Activated CD4-positive, CD25-positive, alpha-beta regulatory T cell (primary cell): ENCODE measurements around the gene CCDC63.
A peak's percentile ranks its signal among the peaks of the same experiment; 100 is the strongest.

Experiments
- DNase-seq, 4 experiments: peaks; one replicate each; lab custom pipeline; 2025; lab: John Stamatoyannopoulos, UW

The CCDC63 gene

DNA sequence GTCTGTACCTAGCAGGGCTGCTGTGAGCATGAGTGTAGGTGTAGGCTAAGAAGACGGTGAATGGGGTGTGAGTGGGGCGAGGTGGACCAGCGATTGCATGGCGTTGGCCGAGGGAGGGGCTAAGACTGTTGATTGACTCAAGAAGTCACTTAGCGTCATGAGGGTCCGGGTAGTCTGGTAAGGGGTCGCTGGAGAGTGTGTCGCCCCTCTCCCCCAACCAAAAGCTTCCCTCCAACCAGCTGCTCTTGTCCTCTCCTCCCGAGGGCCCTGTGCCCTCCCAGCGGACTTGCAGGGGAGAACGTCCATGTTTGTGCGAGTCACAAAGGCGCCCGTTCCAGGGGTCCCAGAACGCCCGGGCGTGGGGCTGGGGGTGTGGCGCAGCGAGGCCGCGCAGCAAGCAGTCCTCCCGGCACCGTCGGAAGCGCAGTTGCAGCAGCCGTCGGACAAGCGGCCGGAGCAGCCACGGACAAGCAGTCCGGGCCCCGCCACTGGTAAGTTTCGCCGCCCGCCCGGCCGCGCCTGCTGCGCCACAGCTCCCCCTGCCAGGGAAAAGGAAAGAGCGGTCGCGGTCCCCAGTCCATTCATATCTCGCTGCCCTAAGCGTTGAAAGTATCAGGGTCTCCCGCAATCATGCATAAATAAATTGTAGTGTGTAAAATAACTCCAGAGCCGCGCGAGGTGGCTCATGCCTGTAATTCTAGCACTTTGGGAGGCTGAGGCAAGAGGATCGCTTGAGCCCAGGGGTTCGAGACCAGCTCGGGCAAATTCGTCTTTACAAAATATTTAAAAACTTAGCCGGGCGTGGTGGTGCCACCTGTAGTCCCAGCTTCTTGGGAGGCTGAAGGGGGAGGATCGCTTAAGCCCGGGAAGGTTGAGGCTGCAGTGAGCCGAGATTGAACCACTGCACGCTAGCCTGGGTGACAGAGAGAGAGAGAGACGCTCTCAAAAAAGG, at the start of gene CCDC63:
TSS of gene CCDC63 (plus strand) at position 373 of the 952 bp plus-strand sequence. CDS start 5,968 bp downstream, outside the sequence.
- DNase-seq: no peak

DNA sequence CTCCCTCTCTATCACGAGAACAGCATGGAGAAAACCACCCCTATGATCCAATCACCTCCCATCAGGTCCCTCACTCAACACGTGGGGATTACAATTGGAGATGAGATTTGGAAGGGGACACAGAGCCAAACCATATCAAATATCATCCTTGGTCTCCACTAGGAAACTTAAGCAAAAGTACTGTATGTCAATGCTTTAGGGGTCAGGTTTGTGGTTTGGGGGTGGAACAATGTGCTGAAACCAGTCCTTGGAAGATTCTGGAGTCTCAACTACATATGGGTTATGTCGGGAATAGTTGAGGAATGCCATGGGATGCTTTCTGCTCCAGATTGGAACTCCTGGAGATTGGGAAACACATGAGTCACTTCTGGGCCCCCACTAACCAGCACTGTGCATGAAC, 48.3 kb upstream of the CCDC63 start:
- DNase-seq: no peak

DNA sequence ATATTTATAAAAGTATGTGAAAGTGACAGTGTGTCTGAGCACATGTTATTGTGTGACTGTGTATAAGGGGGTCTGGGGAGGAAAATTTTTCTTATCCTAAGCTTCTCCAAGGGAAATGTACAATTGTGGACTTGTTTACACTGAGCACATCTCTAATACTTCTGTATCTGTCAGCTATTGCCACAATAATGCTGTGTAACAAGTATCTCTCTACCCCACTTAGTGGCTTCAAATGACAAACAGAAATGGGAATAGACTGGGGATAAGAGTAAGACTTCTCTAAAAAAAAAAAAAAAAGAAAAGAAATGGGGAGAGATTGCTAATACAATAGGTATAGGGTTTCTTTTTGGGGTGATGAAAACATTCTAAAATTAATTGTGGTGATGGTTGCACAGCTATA, 44.3 kb upstream of the CCDC63 start:
- DNase-seq: no peak

DNA sequence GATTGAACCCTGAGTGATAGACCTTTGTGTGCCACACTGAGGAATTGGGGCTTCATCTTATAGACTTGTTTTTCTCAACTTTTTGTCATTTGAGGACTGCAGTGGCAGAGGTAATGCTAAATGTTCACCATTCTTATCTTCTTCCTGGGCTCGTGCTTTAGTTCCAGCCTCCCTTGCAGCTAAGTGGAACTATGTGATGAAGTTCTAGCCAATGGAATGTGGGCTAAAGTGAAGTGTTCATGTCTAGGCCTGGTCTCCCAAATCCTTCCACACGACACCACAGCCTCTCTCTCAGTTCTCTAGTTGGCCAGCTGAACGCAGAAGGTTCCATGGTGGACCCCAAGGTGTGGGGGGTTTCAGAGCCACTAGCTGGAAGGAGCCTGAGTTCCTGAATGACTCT, 42.4 kb upstream of the CCDC63 start:
- no peak for DNase-seq

DNA sequence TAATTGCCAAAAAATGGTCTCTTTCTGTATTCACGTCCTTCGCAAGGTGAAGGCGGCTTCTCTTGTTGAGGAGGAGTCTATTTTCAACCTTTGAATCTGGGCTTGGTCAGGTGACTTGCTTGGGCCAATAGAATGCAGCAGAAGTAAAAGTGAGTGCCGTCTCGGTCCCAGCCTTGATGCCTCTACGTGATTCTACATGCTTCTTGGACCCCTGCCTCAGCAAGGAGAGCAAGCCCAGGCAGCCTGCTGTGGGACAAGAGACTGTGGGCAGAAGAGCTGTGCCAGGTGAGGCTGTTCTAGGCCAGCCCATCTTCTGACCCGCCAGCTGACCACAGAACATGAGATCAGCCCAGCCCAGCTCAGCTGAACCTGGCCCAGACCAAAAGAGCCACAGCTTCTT, 39.1 kb upstream of the CCDC63 start:
- DNase-seq: no peak

DNA sequence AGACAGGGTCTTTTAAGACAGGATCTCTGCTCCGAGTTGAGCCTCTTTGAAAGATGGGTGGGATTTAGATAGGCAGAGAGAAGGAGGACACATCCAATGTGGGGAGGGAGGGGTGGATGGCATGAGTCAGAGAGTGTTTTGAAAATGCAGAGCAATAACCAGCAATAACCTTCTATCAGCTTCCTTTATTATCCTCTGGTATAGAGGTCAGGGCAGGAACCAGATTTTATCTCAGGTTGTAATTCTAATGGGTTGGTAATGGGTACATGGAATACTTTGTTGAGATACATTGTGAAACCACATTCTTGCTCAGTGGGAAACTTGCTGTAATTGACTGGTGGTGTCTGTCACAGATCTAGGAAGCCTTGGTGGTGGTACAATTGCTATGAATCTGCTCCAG, 37.6 kb upstream of the CCDC63 start:
- no peak for DNase-seq

DNA sequence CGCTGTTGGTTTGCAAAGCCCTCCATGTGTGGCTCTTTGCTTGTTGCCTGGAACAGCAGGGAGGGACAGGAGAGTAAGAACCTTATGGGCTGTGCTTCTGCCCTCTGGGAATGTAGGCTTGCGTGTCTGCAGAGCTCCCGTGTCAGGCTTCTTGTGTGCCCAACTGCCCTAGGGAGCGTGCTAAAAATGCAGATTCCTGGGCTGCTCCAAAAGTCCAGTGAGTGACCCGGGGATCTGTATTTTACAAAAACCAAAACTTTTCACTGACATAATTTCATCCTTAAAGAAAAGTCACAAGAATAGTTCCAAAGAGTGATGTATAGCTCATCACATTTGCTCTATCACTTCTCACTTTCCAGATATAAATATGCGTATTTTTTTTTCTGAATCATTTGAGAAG, 34.8 kb upstream of the CCDC63 start:
- no peak for DNase-seq

DNA sequence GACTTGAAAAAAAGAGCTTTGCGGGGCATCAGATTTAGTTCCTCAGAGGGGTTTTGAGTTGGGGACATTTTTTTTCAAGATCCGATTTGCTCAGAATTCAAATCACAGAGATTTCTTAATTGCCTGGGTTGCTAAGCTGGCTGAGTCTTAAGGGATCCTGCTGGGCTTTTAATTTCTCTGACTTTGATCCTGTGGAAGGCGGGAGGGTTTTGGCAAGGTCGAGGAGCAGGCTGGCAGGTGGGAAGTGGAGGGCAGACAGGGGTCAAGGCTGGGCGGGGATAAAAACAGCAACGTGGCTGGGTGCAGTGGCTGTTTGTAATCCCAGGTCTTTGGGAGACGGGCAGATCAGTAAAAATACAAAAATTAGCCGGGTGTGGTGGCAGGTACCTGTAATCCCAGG, 33.5 kb upstream of the CCDC63 start:
- DNase-seq: no peak

DNA sequence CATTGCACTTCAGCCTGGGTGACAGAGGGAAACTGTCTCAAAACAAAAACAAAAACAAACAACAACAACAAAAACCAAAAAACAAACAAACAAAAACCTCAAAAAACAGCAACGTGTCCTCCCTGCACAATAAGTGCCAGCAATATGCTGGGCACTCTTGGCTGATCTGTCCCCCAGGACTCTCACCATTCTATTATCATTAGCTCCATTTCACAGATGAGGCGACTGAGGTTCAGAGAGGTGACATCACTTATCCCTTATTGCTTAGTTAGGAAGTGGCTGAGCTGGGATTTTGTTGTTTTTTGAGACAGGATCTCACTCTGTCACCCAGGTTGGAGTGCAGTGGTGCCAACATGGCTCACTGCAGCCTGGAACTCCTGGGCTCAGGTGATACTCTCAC, 33.0 kb upstream of the CCDC63 start:
- DNase-seq: no peak

DNA sequence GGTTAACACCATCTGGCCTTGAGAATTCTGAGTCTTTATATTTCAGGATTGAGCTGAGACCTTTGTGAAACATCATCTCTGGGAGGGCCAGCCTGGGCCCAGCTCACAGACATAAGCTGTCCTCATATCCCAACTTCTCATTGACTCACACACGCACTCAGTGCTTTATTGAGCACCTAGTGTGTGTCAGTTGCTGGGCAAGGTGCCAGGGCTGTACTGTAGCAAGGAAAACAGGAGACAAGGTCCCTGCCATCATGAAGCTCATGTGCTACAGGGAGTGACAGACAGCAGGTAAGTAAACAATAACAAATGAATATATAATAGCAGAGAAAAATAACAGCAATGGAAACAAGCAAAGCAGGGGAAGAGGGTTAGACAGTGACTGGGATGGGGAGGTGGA, 30.5 kb upstream of the CCDC63 start:
- no peak for DNase-seq

DNA sequence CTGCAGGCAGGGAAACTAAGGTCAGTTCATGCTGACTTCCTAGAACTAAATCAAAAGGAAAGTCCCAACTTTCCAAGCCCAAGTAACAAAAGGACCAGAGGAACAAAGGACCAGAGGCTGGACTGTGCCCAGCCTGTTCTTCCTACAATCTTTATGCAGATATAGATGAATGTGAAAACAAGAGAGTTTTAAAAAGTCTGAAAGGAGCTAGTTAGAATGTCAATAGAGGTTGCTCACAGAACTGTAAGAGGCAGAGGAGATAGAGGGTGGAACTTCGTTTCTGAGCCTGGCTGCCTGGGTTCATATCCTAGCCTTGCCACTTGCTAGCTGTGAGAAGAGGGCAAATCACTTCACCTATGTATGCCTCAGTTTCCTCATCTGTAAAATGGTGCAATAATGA, 30.0 kb upstream of the CCDC63 start:
- no peak for DNase-seq

DNA sequence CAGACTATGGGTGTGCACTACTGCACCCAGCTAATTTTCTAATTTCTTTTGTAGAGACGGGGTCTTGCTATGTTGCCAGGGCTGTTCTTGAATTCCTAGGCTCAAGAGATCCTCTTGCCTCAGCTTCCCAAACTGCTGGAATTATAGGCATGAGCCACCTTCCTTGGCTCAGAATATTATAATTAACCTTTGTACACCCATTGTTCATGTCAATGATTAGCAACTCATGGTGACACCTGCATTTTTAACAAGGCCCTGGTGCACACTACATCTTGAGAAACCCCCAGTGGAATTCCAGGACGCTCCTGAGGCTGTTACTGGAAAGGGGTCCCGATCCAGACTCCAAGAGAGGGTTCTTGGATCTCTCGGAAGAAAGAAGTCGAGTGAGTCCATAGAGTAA, 28.3 kb upstream of the CCDC63 start:
- DNase-seq: no peak

DNA sequence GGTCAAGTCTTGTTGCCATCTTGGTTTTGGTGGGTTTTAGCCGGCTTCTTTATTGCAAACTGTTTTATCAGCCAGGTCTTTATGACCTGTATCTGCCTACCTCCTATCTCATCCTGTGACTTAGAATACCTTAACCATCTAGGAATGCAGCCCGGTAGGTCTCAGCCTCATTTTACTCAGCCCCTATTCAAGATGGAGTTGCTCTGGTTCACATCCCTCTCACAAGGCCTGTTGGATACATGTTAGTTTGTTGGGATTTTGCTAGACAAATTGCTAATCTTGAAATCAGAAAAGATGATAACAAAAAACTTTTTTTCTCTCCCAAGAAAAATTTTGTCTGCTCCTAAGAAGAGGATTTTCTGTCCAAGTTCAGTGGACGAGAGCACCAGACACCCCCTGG, 27.6 kb upstream of the CCDC63 start:
- no peak for DNase-seq

DNA sequence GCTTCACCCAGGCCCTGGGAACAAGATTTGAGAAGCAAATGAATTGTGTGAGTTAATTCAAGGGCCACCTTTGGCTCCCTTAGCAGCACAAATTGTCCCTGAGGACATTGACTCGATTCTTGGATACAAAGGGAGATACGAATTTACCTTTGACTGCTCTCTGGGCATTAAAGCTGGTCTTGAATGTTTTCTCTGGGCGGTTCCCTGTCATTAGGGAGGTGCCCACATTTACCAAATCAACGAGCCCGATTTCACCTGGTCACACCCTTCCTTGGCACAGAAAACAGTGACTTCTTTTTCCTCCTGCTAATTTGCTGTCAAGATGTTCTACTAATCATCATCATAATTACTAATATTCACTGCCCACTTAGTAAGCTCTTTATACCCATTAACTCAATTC, 27.1 kb upstream of the CCDC63 start:
- no peak for DNase-seq

DNA sequence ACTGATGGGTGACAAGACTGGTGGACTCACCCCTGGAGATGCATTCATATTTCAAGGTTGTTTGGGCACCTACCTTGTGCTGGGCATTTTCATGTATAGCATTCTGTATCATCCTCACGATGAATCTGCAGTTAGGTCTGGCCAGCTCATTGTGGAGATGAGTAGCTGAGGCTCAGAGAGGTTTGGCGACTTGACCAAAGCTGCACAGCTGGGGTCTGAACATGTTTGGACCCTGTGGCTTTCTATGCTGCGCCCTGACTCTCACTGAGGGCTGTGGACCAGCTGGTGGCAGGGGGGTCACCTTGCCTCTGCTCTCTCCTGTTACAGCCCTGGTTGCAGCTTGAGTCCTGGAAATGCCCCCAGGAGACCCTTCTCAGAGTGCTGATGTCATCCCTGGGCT, 24.9 kb upstream of the CCDC63 start:
- DNase-seq: no peak

DNA sequence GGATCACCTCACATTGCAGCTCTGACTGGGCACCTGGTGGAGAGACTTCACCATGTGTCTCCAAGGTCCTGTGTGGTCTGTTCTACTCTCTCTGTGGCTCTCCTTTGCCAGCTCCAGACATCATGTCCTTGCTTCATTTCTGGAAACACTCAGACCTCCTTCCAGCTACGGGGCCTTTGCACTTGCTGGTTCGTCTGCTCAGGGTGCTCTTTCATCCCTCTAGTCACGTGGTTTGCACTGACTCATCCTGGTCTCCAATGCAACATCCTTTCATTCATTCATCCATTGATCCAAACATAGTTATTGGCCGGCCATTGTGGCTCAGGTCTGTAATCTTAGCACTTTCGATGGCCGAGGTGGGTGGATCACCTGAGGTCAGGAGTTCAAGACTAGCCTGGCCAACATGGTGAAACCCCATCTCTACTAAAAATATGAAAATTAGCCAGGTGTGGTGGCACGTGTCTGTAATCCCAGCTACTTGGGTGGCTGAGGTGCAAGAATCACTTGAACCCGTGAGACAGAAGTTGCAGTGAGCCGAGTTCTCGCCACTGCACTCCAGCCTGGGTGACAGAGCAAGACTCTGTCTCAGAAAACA, 23.9 kb upstream of the CCDC63 start:
- DNase-seq: no peak

DNA sequence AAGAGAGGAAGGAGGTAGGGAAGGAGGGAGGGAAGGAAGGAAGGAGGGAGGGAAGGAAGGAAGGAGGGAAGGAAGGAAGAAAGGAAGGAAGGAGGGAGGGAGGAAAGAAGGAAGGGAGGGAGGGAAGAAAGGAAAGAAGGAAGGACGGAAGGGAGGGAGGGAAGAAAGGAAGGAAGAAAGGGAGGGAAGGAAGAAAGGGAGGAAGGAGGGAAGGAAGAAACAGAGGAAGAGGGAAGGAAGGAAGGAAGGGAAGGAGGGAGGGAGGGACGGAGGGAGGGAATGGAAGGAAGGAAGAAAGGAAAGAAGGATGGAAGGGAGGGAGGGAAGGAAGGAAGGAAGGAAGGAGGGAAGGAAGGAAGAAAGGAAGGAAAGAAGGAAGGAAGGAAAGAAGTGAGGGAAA, 22.4 kb upstream of the CCDC63 start:
- DNase-seq: no peak

DNA sequence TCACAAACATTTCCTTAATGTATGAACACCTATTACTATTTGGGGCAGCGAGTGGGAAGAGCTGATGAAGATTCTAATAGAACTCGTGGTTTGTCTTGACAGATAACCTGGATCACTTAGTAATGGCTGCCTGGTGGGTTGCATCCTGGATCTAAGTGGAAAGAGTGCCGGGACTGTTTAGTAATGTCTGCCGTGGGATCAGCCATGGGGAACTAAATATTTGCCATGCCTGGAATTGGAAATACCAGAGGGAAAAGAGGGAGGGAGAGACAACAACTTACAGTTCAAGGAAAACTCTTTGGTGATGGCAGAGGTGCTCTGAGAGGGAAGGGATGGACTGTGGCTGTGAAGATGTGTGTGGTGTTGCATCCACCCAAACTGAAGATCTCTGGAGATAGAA, 21.3 kb upstream of the CCDC63 start:
- no peak for DNase-seq

DNA sequence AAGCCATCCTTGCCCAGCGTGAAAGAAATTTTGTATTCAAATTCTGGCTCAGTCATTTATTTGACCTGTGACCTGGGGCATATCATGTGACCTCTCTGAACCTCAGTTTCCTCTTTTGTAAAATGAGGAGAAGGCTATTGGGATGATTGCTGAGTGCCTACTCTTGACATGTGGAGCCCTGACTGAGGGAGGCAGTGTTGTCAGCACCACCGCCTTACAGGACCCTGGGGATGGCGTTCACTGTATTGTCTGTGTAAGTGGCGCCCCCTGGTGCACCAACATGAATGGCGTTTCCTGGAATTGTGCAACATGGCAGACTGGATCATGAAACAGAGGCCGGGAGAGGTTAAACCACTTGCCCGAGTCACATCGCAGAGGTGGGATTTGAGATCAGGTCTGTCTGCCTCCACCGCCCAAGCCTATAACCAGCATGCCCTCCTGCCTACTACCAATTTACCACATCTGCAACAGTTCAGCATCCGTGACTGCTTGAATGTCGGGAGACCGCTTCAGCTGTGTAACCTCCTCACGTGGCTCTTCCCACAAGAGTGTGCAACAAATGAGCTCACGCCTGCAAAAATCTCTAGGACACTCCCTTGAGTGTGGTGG, 20.1 kb upstream of the CCDC63 start:
- peak; percentile 28 to 80 (median 52) for DNase-seq

DNA sequence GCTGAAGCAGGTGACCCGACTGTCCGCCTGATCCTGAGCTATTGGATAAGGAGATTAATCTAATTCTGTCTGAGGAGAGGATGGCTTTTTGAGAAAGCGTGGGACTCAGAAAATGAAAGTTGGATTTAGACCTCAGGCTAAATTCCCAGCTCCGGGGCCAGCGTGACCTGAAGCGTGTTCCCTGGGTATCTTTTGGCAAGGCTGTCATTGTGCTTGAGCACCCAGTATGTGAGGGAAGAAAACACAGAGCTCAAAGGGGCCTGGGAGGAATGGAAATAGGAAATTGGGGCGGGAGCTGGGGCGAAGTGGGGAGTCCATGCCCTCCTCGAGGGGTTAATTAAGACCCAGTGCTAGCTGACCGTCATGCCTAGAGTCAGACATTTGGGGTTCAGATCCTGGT, 17.5 kb upstream of the CCDC63 start:
- no peak for DNase-seq

DNA sequence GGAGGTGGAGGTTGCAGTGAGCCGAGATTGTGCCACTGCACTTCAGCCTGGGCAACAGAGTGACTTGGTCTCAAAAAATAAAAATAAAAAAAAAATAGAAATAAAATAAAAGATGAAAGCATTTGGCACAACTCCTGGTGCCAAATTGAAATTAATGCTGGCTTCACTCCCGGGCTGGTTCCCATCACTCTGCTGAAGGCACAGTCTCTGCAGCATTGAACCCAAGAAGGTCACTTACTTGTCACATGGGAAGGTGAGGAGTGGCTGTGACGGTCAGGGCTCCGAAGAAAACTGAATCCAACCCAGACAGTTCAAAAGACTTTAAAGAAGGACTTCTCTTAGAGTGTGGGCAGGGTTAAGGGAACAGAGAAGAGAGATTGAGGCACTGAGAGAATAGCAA, 10.5 kb upstream of the CCDC63 start:
- DNase-seq: no peak

DNA sequence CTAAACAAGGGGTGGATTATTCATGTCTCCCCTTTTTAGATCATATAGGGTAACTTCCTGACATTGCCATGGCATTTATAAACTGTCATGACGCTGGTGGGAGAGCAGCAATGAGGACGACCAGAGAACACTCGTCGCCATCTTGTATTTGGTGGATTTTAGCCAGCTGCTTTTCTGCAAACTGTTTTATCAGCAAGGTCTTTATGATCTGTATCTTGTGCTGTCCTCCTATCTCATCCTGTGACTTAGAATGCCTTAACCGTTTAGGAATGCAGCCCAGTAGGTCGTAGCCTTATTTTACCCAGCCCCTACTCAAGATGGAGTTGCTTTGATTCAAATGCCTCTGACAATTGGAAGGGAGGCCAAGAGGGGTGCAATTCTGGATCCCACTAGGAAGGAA, 5.8 kb upstream of the CCDC63 start:
- DNase-seq: no peak

DNA sequence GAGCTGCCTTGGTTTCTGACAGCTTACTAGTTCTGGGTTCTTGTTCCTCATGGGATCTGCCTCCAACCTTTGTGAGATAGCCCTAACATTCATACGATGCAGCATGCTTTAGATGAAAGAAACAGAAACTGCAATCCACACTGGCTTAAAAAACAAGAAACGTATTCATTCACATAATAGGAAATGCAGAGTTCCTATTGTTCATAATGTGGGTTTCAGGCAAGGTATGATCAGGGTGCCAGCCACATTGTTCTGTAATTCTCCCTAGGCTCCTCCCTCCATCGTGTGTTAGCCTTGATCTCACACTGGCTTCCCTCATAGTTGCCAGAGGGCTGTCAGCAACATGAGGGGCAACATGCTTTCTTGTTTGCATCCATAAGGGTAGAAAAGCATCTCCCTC, 2.7 kb upstream of the CCDC63 start:
- DNase-seq: no peak
